ENCODE measurements around the gene RFX3. TPM values are rescaled to one million over a fixed set of nuclear protein-coding genes. Genes with fewer than 3 reads are reported as not detected.
"Not testable (repeated sequence)": the region's sequence is repeated elsewhere in the genome, so short reads cannot be mapped to it uniquely, and the experiment has no call there.

Gene RFX3
- total RNA-seq, 1 donor from 2014 or later, result 18.5 TPM

- Mint-ChIP-seq H3K27ac (ENCODE audit: unreplicated experiment) (no peak overlapping the region), H3K4me3 (ENCODE audit: unreplicated experiment) (no peak overlapping the region), H3K9me3 (ENCODE audit: unreplicated experiment) (no peaks in the 10 kb centered on the region), H3K36me3 (ENCODE audit: low read depth, unreplicated experiment) (no peaks in the 10 kb centered on the region), H3K4me1 (ENCODE audit: unreplicated experiment) (no peaks in the 10 kb centered on the region), H3K27me3 (ENCODE audit: unreplicated experiment) (no peaks in the 10 kb centered on the region)
- no peak for DNase-seq (ENCODE audit: low spot score)
- no peak for TF ChIP-seq CTCF (IDR thresholded peaks at IDR 0.05; ENCODE audit: unreplicated experiment)
Observed at GRCh38 chr9:3331801-3332200, 194.0 kb downstream of the RFX3 start.

DNA sequence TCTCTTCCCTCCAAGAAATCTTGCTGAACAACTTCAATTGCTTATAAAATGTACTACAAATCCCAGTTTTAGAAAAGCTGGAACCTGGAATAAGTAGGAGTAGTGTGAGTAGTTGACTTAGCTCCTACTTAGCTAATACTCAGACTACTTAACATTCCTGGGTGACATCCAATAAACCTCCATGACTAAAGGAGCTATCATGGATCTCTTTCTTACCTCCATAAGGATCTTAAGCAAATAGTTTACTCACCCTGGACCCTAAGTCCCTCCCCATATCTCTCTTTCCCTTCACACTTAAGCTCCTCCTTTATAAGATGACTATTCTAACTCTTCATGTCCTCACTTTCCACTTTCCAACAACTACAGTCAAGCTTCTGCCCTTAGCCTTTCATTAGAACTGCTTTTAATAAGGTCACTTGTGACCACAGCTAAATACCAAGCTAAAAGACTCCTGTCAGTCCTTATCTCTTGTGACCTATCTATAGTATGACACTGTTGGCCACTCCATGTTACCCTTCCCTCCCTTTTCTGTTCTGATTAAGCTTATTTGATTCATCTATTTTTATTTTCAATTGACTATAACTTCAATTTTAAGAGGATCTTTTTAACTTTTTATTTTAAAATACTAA lies 194.9 kb downstream of the RFX3 start:
- TF ChIP-seq CTCF (IDR thresholded peaks at IDR 0.05; ENCODE audit: unreplicated experiment), result no peak
- no peak overlapping the region for H3K27ac Mint-ChIP-seq (ENCODE audit: unreplicated experiment)
- H3K27me3 Mint-ChIP-seq (ENCODE audit: unreplicated experiment), result no peaks in the 10 kb centered on the region
- H3K4me3 Mint-ChIP-seq (ENCODE audit: unreplicated experiment), result no peak overlapping the region
- no peaks in the 10 kb centered on the region for H3K36me3 Mint-ChIP-seq (ENCODE audit: low read depth, unreplicated experiment)
- no peaks in the 10 kb centered on the region for H3K4me1 Mint-ChIP-seq (ENCODE audit: unreplicated experiment)
- H3K9me3 Mint-ChIP-seq (ENCODE audit: unreplicated experiment), result no peaks in the 10 kb centered on the region
- DNase-seq (ENCODE audit: low spot score), result no peak

DNA sequence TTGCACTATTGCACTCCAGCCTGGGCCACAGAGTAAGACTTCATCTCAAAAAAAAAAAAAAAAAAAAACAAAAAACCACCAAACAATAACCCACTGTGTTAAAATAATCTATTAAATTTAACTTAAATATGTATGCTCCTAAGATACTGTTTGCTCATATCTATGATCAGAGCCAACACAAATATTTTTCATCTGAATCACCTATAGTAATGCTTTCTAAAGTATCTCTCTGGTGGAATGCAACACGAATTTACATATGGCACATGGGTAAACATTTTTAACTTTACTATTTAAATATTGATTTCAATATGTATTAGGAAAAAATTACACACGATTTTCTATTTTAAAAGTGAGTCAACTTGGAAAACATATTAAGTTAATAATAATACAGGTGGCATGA lies 196.4 kb downstream of the RFX3 start:
- H3K9me3 Mint-ChIP-seq (ENCODE audit: unreplicated experiment), result no peaks in the 10 kb centered on the region
- no peak for TF ChIP-seq CTCF (IDR thresholded peaks at IDR 0.05; ENCODE audit: unreplicated experiment)
- H3K4me3 Mint-ChIP-seq (ENCODE audit: unreplicated experiment), result no peak overlapping the region
- no peaks in the 10 kb centered on the region for H3K27me3 Mint-ChIP-seq (ENCODE audit: unreplicated experiment)
- no peaks in the 10 kb centered on the region for H3K36me3 Mint-ChIP-seq (ENCODE audit: low read depth, unreplicated experiment)
- no peak for DNase-seq (ENCODE audit: low spot score)
- no peaks in the 10 kb centered on the region for H3K4me1 Mint-ChIP-seq (ENCODE audit: unreplicated experiment)
- no peak overlapping the region for H3K27ac Mint-ChIP-seq (ENCODE audit: unreplicated experiment)

DNA sequence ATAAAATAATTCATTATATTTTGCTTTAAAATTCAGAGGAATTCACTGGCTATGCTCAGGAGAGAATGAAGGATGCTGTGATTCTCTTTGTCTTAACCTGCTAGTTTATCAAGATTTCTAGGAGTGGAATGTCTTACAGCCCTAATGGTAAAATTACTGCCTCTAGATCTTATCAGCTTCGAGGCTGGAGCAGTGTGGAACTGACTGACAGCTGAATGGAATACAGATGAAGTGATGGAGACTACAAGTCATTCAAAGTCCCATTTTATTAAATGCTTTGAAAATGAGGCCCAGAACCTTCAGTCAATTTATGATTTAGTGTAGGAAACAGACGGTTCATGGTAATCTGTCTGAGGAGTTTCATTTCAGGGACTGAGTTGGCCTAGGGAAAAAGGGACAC lies 202.1 kb downstream of the RFX3 start:
- H3K4me1 Mint-ChIP-seq (ENCODE audit: unreplicated experiment), result no peaks in the 10 kb centered on the region
- H3K4me3 Mint-ChIP-seq (ENCODE audit: unreplicated experiment), result no peak overlapping the region
- H3K9me3 Mint-ChIP-seq (ENCODE audit: unreplicated experiment), result no peaks in the 10 kb centered on the region
- DNase-seq (ENCODE audit: low spot score), result no peak
- no peak for TF ChIP-seq CTCF (IDR thresholded peaks at IDR 0.05; ENCODE audit: unreplicated experiment)
- no peaks in the 10 kb centered on the region for H3K36me3 Mint-ChIP-seq (ENCODE audit: low read depth, unreplicated experiment)
- no peak overlapping the region for H3K27ac Mint-ChIP-seq (ENCODE audit: unreplicated experiment)
- H3K27me3 Mint-ChIP-seq (ENCODE audit: unreplicated experiment), result no peaks in the 10 kb centered on the region

GRCh38 chr9:3321186-3321585 lies 204.6 kb downstream of the RFX3 start:
- H3K4me3 Mint-ChIP-seq (ENCODE audit: unreplicated experiment), result no peak overlapping the region
- no peaks in the 10 kb centered on the region for H3K27me3 Mint-ChIP-seq (ENCODE audit: unreplicated experiment)
- H3K36me3 Mint-ChIP-seq (ENCODE audit: low read depth, unreplicated experiment), result peaks cover 3% of the 10 kb centered on the region
- no peaks in the 10 kb centered on the region for H3K9me3 Mint-ChIP-seq (ENCODE audit: unreplicated experiment)
- DNase-seq (ENCODE audit: low spot score), result no peak
- no peaks in the 10 kb centered on the region for H3K4me1 Mint-ChIP-seq (ENCODE audit: unreplicated experiment)
- no peak overlapping the region for H3K27ac Mint-ChIP-seq (ENCODE audit: unreplicated experiment)
- no peak for TF ChIP-seq CTCF (IDR thresholded peaks at IDR 0.05; ENCODE audit: unreplicated experiment)

- not testable (repeated sequence) for DNase-seq (ENCODE audit: low spot score); H3K4me1 Mint-ChIP-seq (ENCODE audit: unreplicated experiment); H3K9me3 Mint-ChIP-seq (ENCODE audit: unreplicated experiment); H3K27me3 Mint-ChIP-seq (ENCODE audit: unreplicated experiment); H3K27ac Mint-ChIP-seq (ENCODE audit: unreplicated experiment); H3K4me3 Mint-ChIP-seq (ENCODE audit: unreplicated experiment); H3K36me3 Mint-ChIP-seq (ENCODE audit: low read depth, unreplicated experiment)
Observed at GRCh38 chr9:3312595-3312994, 213.2 kb downstream of the RFX3 start.
